SH-SY5Y (cell line): ENCODE results near the gene DEPDC1B.

ENCODE experiments used
- GATA2 ChIP-seq: IDR thresholded peaks from 2 replicates; pipeline ENCODE4 v1.6.1; 2011; ENCODE audit warnings: mild to moderate bottlenecking, low read depth, low read length
- GATA3 ChIP-seq: IDR thresholded peaks from 2 replicates; pipeline ENCODE4 v1.6.1; 2011; ENCODE audit warnings: low read depth, mild to moderate bottlenecking, low read length, moderate library complexity

Gene DEPDC1B

DNA sequence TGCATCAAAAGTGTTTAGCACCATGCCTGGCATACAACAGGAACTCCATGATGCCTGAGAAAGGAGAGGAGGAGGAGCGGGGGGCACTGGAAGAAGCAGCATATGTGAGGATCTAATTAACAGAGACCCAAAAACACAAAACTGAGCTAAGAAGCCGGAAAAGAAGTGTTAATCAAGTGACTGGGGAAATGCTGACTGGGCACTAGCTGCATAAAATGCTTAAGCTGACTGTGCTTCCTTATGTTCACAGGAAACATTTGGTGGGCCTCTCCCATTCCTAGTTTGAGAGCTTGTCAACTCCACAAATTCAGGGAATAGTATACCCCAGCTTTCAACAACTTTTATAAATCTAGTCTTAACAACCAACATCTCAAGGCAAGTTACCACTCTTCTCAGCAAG is 26.6 kb downstream of the DEPDC1B start:
- TF ChIP-seq GATA2, result no peak
- no peak for TF ChIP-seq GATA3

DNA sequence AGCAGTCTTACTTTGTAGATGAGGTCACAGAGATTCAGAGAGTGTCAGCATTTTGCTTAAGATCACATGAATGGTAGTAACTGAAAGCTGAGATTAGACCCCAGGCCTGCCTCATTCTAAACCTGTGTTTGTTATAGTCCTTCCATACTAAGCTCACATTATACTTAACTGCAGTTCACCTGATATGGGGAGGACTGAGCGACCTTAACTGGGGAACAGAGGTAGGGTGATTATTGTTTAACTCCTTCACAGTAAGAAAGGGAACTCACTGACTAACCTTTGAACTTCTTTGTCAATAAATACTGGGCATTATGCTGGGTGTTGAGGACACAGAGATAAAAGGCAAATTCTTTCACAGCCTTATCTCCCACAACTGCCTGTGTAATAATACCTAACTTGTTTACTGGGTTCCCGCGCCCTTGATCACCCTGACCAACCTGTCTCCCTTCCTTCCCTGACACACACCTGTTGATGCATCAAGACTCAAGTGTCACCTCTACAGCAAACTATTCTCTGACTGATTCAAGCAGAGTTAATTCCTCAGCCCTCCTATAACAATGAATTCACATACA is 27.2 kb downstream of the DEPDC1B start:
- TF ChIP-seq GATA3 (no peak), GATA2 (no peak)

DNA sequence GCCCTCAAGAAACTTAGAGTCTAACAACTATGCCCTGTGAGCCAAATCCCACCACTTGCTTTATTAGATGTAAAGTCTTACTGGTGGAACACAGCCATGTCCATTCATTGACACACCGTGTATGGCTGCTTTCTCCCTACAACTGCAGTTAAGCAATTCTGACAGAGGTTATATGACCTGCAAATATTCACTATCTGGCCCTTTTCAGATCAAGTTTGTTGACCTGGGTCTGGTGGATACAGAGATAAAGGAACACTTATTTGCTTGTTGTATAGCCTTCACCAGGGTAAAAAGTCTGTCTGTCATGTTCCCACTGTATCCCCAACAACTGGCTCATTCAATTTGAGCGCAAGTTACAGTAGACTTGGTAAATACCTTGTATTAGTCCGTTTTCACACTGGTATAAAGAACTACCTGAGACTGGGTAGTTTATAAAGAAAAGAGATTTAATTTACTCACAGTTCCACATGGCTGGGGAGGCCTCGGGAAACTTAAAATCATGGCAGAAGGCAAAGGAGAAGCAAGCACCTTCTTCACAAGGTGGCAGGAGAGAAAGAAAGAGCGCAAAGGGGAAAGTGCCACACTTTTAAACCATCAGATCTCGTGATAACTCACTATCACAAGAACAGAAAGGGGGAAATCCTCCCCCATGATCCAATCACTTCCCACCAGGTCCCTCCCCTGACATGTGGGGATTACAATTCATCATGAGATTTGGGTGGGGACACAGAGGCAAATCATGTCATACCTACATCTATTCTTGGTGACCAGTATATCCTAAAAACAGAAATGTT is 27.9 kb downstream of the DEPDC1B start:
- TF ChIP-seq GATA2 (no peak), GATA3 (no peak)

DNA sequence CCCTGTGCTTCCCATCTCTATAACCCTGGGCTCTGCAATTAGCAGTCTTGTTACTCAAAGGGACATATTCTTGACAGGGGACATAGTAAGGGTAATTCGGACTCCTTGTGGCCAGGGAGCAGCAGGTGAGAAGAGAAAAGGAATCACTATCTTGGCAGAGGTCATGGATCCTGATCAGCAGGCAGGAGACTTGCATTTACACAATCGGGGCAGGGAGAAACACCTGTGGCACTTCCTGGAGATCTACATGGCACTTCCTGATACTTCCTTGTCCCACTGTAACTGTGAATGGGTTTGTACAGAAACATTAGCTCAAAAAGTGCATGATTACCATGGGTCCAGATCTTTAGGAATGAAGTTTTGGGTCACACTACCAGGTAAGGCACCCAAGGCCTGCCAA is 29.2 kb downstream of the DEPDC1B start:
- TF ChIP-seq GATA2, result no peak
- no peak for TF ChIP-seq GATA3

- TF ChIP-seq GATA2 (no peak), GATA3 (no peak)
Measured at GRCh38 chr5:60668686-60669304, 31.2 kb downstream of the DEPDC1B start.

DNA sequence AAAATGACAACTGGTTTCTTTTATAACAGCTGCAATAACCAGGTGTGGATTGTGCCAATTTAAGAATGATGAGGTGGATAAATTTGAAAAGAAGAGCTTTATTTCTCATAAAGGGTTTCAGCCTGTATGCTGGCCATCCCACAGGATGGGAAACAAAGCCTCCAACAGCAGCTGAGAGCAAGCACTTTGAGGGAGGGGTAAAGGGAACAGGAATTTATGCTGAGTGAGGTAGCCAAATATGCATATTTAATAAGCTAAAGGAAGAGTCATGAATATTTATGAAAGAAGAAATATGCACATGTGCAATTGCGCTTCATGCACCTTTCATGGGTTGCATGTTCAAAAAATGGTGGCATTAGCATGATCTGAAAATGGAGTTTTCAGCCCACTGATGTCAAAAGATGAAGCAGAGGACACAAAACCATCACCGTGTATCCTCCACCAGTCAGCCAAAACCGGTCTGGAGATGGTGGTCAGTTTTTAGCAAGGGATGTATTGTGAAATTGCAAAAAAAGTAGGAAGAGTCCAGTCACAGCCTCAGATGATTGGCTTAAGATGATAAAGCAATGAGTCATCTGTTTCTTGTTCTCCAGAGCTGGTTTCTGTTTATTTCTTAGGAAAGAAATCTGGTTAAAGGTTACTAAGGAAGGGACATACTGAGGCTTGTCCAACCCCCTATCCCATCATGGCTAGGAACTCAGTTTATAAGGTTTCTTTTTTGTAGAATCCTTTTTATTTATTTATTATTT is 47.9 kb downstream of the DEPDC1B start:
- TF ChIP-seq GATA2, result no peak
- no peak for TF ChIP-seq GATA3

- TF ChIP-seq GATA2 (no peak), GATA3 (no peak)
Measured at GRCh38 chr5:60649288-60649917, 50.6 kb downstream of the DEPDC1B start.

DNA sequence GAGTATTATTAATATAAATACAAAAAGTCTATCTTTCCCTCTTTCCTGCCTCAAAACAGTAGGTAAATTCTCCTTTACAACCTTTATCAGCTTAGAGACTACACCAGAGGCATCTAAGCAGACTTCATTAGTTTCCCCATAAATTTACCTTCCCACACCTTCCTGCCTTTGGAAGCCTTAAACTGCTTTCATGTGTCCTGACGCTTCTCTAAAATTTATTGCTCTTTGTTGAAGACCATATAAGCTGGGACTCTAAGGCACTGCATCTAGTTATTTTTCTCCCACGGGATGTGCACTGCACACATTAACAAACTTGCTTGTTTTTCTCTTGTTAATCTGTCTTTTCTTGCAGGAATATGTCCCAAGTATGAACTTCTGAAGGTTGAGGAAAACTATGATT is 51.8 kb downstream of the DEPDC1B start:
- no peak for TF ChIP-seq GATA2
- no peak for TF ChIP-seq GATA3

DNA sequence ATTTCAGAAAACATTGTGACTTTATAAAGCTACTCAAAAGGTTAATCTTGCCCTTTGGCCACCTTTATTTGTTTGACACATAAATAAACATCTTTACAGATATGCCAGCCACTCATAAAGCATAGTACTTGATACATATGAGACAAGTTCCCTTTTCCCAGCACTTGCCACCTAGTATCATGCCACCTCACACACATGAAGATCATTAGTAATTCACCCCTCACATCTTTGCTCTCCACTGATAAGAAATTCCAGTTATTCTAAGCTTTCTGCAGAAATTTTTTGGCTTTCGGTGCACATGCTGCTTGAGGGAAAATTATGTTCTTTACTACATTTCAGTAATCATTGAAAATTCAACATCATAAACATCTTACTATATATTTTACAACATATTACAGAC is 59.1 kb downstream of the DEPDC1B start:
- TF ChIP-seq GATA3 (no peak), GATA2 (no peak)

DNA sequence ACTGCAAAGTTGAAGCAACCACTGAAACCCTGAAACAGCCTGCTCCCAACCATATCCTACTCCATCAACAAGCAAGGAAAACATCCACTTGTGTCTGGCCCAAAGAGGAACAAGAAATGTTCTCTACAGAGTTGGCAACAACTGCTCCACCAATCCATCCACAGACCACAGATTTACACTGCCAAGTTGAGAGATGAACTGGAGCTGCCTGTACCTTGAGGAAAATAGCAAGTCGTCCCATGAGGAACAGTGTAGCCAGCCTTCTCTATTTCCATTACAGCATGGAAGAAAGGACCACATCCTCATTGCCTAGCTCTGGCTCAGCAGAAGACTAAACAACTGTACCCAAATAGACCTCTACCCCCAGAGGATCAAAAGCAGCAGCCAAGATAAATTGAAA is 60.4 kb downstream of the DEPDC1B start:
- TF ChIP-seq GATA2 (no peak), GATA3 (no peak)

DNA sequence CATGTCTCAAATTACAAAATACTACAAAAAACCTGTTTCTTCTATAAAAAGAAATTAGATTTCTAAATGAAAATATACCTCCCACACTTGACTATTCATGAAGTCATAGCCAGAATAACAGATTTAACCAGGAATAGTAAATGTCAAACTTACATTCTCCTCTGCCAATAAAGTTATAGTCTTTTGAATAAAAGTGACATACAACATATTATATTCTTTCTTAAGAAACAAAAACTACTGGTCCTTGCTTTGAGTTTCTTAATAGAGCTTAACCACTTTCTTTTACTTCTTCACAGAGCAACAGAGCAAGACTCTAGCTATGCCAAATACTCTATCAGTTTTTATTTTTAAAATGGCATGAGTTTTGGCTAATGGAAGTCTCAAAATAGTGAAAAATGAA is 61.7 kb downstream of the DEPDC1B start:
- TF ChIP-seq GATA2 (no peak), GATA3 (no peak)

- TF ChIP-seq GATA3 (no peak), GATA2 (no peak)
Measured at GRCh38 chr5:60636644-60637043, 63.3 kb downstream of the DEPDC1B start.

- TF ChIP-seq GATA3 (no peak), GATA2 (no peak)
Measured at GRCh38 chr5:60636001-60636400, 64.0 kb downstream of the DEPDC1B start.

- TF ChIP-seq GATA2 (no peak), GATA3 (no peak)
Measured at GRCh38 chr5:60634051-60634450, 65.9 kb downstream of the DEPDC1B start.
